OCI-LY7 (cell line): ENCODE data around the gene STK33. TPM values are rescaled to one million over a fixed set of nuclear protein-coding genes. Genes with fewer than 3 reads are reported as not detected.

ENCODE experiments used
- BruUV-seq: library from RNA; stranded (reverse); fragments of 400-500 nt; replicated peaks from 2 replicates; lab custom pipeline; 2021; lab: Mats Ljungman, UMichigan
- CTCF ChIA-PET: fragments of 300-600 bp; sonication (Branson Sonifier 250); formaldehyde crosslinking; loops from one replicate; lab custom pipeline; 2022; ENCODE audit warnings: antibody characterized with exemption; ENCODE audit not compliant: unreplicated experiment; lab: Charles Lee
- POLR2A ChIA-PET: fragments of 300-600 bp; sonication (Branson Sonifier 250); formaldehyde crosslinking; loops from one replicate; lab custom pipeline; 2022; ENCODE audit warnings: antibody characterized with exemption; lab: Charles Lee
- DNase-seq: peaks from one replicate; pipeline ENCODE4 v3.0.0-alpha.2; 2015; ENCODE audit warnings: low spot score
- H2AFZ ChIP-seq: fragments of 200-600 bp; sonication (generic), shearing (Covaris generic); 2 replicates; pipeline ENCODE4 v1.6.1; 2014; ENCODE audit warnings: mild to moderate bottlenecking, antibody characterized with exemption, low read length, moderate library complexity
- H3K27ac ChIP-seq: fragments of 200-600 bp; sonication (generic); 2 replicates; pipeline ENCODE4 v1.5.1; 2014; ENCODE audit warnings: mixed run types, low read depth, mild to moderate bottlenecking, moderate library complexity, low read length, inconsistent platforms; ENCODE audit not compliant: poor library complexity, severe bottlenecking
- H3K36me3 ChIP-seq: fragments of 200-600 bp; sonication (generic); 2 replicates; pipeline ENCODE4 v1.6.1; 2014; ENCODE audit warnings: mild to moderate bottlenecking, antibody characterized with exemption, low read length, moderate library complexity, mixed read lengths; ENCODE audit not compliant: insufficient read depth
- H3K4me1 ChIP-seq: fragments of 200-600 bp; sonication (generic); 2 replicates; pipeline ENCODE4 v1.5.1; 2014; ENCODE audit warnings: mild to moderate bottlenecking, low read length; ENCODE audit not compliant: insufficient read depth, poor library complexity, severe bottlenecking
- H3K4me2 ChIP-seq: fragments of 200-600 bp; sonication (generic); 2 replicates; pipeline ENCODE4 v1.6.1; 2014; ENCODE audit warnings: mild to moderate bottlenecking, low read length
- H3K4me3 ChIP-seq: fragments of 200-600 bp; sonication (generic); 2 replicates; pipeline ENCODE4 v1.5.1; 2014; ENCODE audit warnings: mild to moderate bottlenecking, low read depth, low read length; ENCODE audit not compliant: poor library complexity, severe bottlenecking
- H3K79me2 ChIP-seq: fragments of 200-600 bp; sonication (generic); 2 replicates; pipeline ENCODE4 v1.6.1; 2016; ENCODE audit warnings: low read depth, mild to moderate bottlenecking, low read length, moderate library complexity, mixed read lengths; ENCODE audit not compliant: insufficient read depth
- H3K9me2 ChIP-seq: fragments of 200-600 bp; sonication (generic); 2 replicates; pipeline ENCODE4 v1.6.1; 2016; ENCODE audit warnings: mild to moderate bottlenecking, low read length, mixed read lengths; ENCODE audit not compliant: insufficient read depth
- H3K9me3 ChIP-seq: fragments of 200-600 bp; sonication (generic); 2 replicates; pipeline ENCODE4 v1.6.1; 2014; ENCODE audit warnings: mild to moderate bottlenecking, mixed run types, low read length, mixed read lengths
- H4K20me1 ChIP-seq: fragments of 200-600 bp; sonication (generic); 2 replicates; pipeline ENCODE4 v1.6.1; 2014; ENCODE audit warnings: mild to moderate bottlenecking, antibody characterized with exemption, low read length, moderate library complexity, mixed read lengths; ENCODE audit not compliant: insufficient read depth
- CTCF ChIP-seq: fragments of 200-600 bp; sonication (generic); conservative IDR thresholded peaks from 2 replicates; pipeline ENCODE4 v1.5.1; 2014; ENCODE audit warnings: mild to moderate bottlenecking, antibody characterized with exemption, low read length, moderate library complexity, mixed read lengths
- EZH2phosphoT487 ChIP-seq: fragments of 200-600 bp; sonication (generic); IDR thresholded peaks from 2 replicates; pipeline ENCODE4 v1.6.1; 2018; ENCODE audit warnings: low read depth, borderline replicate concordance, mild to moderate bottlenecking, mixed run types, antibody characterized with exemption, low read length, moderate library complexity, mixed read lengths
- intact Hi-C: fragments of 100-400 bp; cut with micrococcal nuclease; formaldehyde crosslinking; loops from one replicate; pipeline ENCODE4 v1.10.0; 2022; ENCODE audit not compliant: unreplicated experiment
- total RNA-seq, 2 experiments: library from RNA; depleted of rRNA in 1 of 2; stranded (reverse); fragments of >200 nt in 1 of 2; shearing (Covaris generic) in 1 of 2; gene quantifications; 2 replicates each; pipeline ENCODE4 v1.2.3, GENCODE V29; 2014 to 2022

STK33 gene
- total RNA-seq, 2 experiments from 2014 or later: 0.73 TPM; not detected in 1

DNA sequence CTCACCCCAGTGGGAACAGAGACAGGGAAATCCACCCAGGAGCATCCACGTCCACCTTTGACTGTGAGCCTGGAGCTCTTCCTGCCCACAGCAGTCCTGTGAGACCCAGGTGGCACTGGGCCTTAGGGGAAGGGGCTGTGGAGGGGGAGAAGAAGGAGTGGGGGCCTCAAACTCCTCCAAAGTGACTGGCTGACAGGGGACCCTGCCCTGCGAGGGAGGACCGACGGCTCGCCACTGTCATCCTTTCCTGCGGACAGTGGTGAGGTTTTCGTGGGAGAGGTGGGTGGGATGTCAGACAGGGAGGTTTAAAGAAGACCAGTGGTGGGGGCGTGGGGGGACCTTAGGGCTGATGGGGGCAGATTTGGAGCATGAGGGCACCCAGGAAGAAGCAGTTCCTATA, 237.8 kb downstream of the STK33 start:
- BruUV-seq: no TSS peak
- Histone ChIP-seq H3K36me3 (no peaks in the 10 kb centered on the region), H4K20me1 (no peaks in the 10 kb centered on the region), H3K4me1 (no peaks in the 10 kb centered on the region), H3K9me2 (no peaks in the 10 kb centered on the region), H3K27ac (no peak overlapping the region), H2AFZ (no peak overlapping the region), H3K4me3 (no peak overlapping the region), H3K4me2 (no peak overlapping the region), H3K79me2 (no peaks in the 10 kb centered on the region), H3K9me3 (no peaks in the 10 kb centered on the region)
- POLR2A ChIA-PET: no interaction called here
- CTCF ChIA-PET: no interaction called here
- TF ChIP-seq CTCF (no peak), EZH2phosphoT487 (no peak)
- DNase-seq: no peak
- intact Hi-C loops: no loop called here

GRCh38 chr11:8355416-8355742, 238.6 kb downstream of the STK33 start:
- H3K9me2 ChIP-seq: no peaks in the 10 kb centered on the region
- H4K20me1 ChIP-seq: no peaks in the 10 kb centered on the region
- TF ChIP-seq CTCF (no peak), EZH2phosphoT487 (no peak)
- POLR2A ChIA-PET: no interaction called here
- intact Hi-C loops: no loop called here
- H3K79me2 ChIP-seq: no peaks in the 10 kb centered on the region
- no peak overlapping the region for H2AFZ ChIP-seq
- H3K4me2 ChIP-seq: no peak overlapping the region
- H3K4me3 ChIP-seq: no peak overlapping the region
- DNase-seq: no peak
- CTCF ChIA-PET: no interaction called here
- H3K36me3 ChIP-seq: no peaks in the 10 kb centered on the region
- BruUV-seq: no TSS peak
- H3K4me1 ChIP-seq: no peaks in the 10 kb centered on the region
- H3K27ac ChIP-seq: no peak overlapping the region
- no peaks in the 10 kb centered on the region for H3K9me3 ChIP-seq

DNA sequence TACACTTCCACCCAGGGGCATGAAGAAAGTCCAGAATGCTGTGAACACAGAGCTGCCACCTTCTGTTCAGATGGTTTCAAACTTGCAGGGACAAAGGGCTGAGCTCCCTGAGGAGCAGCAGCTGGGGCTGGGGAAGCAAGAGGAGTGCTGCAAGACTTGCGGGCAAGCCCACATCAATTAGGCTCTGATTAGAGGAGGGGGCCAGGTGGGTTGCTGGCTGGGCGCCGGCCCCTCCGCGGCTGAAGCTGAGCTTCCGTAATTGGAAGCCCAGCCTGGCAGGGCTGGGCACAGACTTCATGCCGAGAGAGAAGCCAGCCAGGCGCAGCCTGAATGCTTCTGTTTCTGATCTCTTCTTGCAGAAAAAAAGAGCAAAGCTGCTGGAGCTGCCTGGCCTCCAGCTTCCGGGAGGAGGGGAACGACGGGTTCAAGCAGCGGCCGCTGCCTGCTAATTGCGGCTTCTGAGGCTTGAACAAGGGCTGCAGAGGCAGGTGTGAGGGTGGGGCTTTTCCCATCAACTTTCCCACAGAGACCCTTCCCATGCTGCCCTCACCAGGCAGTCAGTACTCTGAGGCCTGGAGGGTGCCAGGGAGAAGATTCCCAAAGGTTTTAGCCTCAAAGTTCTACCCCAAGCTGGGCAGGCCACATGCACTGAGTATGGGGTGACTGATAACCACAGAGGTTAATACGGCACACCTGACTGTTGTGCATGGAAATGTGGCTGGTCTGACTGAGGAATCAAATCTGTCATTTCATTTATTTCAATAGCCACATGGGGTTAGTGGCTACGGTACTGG, 239.2 kb downstream of the STK33 start:
- Histone ChIP-seq H3K79me2 (no peaks in the 10 kb centered on the region), H3K4me2 (no peak overlapping the region), H4K20me1 (no peaks in the 10 kb centered on the region), H3K9me2 (no peaks in the 10 kb centered on the region), H3K27ac (no peak overlapping the region), H3K36me3 (no peaks in the 10 kb centered on the region), H3K4me3 (no peak overlapping the region), H3K9me3 (no peaks in the 10 kb centered on the region), H2AFZ (no peak overlapping the region), H3K4me1 (no peaks in the 10 kb centered on the region)
- BruUV-seq: no TSS peak
- intact Hi-C loops: no loop called here
- ChIA-PET CTCF (no interaction called here), POLR2A (interaction anchor here (0.6 kb wide), 1 partner anchor 741 kb away, joined by 3 read pairs; no protein-coding TSS in a partner anchor)
- TF ChIP-seq EZH2phosphoT487: no peak
- no peak for DNase-seq
